Epithelial cell of proximal tubule (primary cell): ENCODE results near the gene PPP4R3A. TPM values are rescaled to one million over a fixed set of nuclear protein-coding genes. Genes with fewer than 3 reads are reported as not detected.
"Not testable (repeated sequence)": the region's sequence is repeated elsewhere in the genome, so short reads cannot be mapped to it uniquely, and the experiment has no call there.

Experiments used
- DNase-seq: peaks from one replicate; pipeline ENCODE4 v3.0.0-alpha.2; 2011; ENCODE audit warnings: low read depth
- H3K4me3 ChIP-seq: 2 replicates; pipeline ENCODE4 v1.5.1; 2011; ENCODE audit warnings: low read depth, mild to moderate bottlenecking, low read length
- total RNA-seq: library from RNA; depleted of rRNA; stranded (reverse); fragments of >200 nt; gene quantifications from 2 replicates; pipeline ENCODE4 v1.2.3, GENCODE V29; 2015
- TF ChIP-seq, protein P1 (sequence below): conservative IDR thresholded peaks from 2 replicates; pipeline ENCODE4 v1.5.1; 2012; ENCODE audit warnings: low read depth, mild to moderate bottlenecking, low read length

Gene PPP4R3A
- total RNA-seq, 1 donor from 2014 or later: 31.0 TPM

DNA sequence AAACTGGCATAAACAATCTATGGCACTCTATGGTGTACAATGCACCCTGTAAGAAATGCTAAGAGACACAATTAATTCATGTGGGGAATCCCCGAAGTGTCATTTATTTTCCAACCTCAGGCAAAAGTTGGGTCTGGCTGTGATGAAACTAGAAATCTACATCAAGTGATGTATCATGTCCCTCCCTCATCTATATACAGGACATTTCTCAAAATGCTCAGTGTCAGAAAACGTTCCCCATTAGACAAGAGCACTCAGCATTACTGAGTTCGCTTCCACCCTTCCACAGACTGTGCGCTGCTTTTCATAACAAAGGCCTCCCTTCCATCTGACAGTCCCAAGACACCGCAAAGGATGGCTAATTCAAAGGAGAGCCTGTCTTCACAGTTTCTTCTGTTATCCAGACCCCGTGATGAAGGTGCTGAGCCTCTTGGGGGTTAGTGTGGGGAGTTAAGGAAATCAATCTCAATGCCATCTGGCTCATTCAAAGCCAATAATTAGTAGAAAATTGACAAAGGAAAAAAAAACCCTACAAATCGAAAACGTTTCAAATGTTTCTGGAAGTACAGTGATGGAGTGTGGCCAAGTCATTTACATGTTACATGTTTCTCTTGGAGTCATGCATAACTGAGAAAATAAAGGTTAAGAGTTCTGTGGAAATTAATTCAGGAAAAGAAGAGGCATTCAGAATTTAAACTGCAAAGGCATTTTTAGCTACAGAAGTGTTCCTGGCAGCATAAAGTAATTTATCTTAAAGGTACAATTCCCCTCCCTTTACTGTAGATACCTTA is 100.0 kb downstream of the PPP4R3A start:
- TF ChIP-seq, protein P1, sequence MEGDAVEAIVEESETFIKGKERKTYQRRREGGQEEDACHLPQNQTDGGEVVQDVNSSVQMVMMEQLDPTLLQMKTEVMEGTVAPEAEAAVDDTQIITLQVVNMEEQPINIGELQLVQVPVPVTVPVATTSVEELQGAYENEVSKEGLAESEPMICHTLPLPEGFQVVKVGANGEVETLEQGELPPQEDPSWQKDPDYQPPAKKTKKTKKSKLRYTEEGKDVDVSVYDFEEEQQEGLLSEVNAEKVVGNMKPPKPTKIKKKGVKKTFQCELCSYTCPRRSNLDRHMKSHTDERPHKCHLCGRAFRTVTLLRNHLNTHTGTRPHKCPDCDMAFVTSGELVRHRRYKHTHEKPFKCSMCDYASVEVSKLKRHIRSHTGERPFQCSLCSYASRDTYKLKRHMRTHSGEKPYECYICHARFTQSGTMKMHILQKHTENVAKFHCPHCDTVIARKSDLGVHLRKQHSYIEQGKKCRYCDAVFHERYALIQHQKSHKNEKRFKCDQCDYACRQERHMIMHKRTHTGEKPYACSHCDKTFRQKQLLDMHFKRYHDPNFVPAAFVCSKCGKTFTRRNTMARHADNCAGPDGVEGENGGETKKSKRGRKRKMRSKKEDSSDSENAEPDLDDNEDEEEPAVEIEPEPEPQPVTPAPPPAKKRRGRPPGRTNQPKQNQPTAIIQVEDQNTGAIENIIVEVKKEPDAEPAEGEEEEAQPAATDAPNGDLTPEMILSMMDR: no peak
- no peak overlapping the region for H3K4me3 ChIP-seq
- no peak for DNase-seq

DNA sequence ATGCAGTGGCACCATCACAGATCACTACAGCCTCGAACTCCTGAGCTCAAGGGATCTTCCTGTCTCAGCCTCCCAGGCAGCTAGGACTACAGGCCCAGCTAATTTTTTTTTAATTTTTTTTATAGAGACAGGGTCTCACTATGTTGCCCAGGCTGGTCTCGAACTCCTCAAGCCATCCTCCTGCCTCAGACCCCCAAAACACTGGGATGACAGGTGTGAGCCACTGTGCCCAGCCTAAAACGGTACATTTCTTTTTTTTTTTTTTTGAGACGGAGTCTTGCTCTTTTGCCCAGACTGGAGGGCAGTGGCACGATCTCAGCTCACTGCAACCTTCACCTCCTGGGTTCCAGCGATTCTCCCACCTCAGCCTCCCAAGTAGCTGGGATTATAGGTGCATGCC is 100.9 kb downstream of the PPP4R3A start:
- not testable (repeated sequence) for DNase-seq, H3K4me3 ChIP-seq

Other genes starting within 250 kb of the PPP4R3A start
- 16.4 and 21.2 TPM in 2 replicates for gene CCDC88C, start 92.5 kb downstream of the PPP4R3A start, total RNA-seq
- gene CATSPERB, start 221.8 kb upstream of the PPP4R3A start, total RNA-seq: not detected in 2 replicates